Measurements from ENCODE around the gene KRTAP12-2.

DNA sequence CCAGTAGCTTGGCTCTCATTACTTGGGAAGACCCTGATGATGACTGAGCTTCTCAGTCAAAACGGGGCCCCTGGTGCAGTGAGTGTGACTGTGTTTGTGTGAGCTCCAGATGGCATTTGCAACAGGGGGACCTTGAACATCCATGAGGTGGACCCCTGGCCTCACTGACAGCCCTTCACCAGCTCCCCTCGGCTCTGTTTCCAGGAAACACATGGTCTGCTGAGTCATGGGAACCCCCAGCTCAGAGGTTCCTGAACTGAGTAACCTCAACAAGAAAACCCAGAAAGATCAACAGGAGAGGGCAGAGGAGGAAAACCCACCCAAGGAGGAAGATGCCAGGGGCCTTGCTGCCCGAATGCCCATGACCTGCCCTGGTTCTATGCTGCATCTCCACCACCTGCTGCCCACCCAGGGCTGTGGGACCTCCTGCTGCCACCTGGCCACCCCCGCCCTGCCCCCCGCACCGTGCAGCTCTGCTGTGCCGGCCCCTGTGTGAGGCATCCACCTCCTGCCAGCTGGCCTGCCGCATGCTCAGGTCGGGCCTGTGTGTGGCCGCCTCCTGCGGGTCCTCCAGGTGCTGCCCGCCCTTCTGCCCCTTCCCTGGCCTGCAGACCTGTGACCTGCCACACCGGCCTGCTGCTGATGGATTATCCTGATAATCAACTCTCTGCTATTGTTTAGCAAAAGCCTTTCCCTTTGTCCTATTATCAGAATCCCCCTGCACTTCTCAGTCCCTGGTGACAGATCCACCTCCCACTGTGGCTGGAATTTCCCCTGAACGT lies 19.5 kb upstream of the KRTAP12-2 start:
- TF ChIP-seq, protein P1, sequence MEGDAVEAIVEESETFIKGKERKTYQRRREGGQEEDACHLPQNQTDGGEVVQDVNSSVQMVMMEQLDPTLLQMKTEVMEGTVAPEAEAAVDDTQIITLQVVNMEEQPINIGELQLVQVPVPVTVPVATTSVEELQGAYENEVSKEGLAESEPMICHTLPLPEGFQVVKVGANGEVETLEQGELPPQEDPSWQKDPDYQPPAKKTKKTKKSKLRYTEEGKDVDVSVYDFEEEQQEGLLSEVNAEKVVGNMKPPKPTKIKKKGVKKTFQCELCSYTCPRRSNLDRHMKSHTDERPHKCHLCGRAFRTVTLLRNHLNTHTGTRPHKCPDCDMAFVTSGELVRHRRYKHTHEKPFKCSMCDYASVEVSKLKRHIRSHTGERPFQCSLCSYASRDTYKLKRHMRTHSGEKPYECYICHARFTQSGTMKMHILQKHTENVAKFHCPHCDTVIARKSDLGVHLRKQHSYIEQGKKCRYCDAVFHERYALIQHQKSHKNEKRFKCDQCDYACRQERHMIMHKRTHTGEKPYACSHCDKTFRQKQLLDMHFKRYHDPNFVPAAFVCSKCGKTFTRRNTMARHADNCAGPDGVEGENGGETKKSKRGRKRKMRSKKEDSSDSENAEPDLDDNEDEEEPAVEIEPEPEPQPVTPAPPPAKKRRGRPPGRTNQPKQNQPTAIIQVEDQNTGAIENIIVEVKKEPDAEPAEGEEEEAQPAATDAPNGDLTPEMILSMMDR (IDR thresholded peaks at IDR 0.05): no peak
- no peak for TF ChIP-seq POLR2A (IDR thresholded peaks at IDR 0.05)

Measured in esophagus squamous epithelium (tissue), 4 donors.